ENCODE measurements around the gene TMEM134. TPM values are rescaled to one million over a fixed set of nuclear protein-coding genes. Genes with fewer than 3 reads are reported as not detected.

The TMEM134 gene
- total and polyA plus RNA-seq, 9 of the 15 experiments (the other 6 are each of a cell fraction or from before 2014, with no cell fraction given), result 0.63 to 48.4 (median 10.7) TPM

DNA sequence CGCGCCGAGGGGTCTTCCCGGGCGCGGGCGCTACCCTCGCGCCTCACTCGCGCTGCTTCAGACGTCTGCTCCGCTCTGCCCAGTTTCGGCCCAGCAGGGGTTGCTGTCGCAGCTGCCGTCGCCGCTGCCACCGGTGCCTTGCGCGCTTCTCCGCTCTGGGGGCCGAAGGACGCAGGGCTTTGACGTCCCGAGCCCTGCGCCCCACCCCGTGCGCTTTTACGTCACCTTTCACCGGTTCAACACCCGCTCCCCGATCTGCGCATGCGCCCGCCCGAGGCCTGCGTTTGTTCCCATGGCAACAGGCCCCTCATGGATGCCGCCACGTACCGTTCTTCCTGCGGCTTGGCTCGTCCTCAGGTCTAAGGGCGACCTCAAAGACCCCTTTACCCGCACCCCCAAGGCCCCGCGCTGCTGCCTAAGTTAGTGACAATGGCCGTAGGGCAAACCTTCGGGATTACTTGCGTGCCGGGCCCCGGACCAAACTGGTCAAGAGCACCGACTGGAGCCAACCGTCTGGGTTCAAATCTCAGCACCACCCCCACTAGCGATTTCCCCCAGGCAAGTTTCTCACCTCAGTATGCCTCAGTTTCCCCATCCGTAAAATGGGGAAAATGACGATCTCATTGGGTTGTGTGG is 39.6 kb upstream of the TMEM134 start (continued):
- TF ChIP-seq HNRNPLL (IDR thresholded peaks at IDR 0.05; ENCODE audit: low read depth, low read length, poor library complexity, severe bottlenecking), result no peak
- TF ChIP-seq CXXC5 (CRISPR knock-in tag; IDR thresholded peaks at IDR 0.05), result peak; percentile 80
- TF ChIP-seq GMEB1 (CRISPR knock-in tag; IDR thresholded peaks at IDR 0.05), result peak; percentile 86
- TF ChIP-seq SMAD4 (CRISPR knock-in tag; conservative IDR thresholded peaks at IDR 0.05), result no peak
- no peak for TF ChIP-seq SAFB2 (IDR thresholded peaks at IDR 0.05; ENCODE audit: borderline replicate concordance, low read depth, low read length, severe bottlenecking)
- no peak for TF ChIP-seq CBFA2T3 (IDR thresholded peaks at IDR 0.05)
- no peak for TF ChIP-seq SMARCB1 (IDR thresholded peaks at IDR 0.05; ENCODE audit: insufficient read length, low read depth)
- TF ChIP-seq, protein P1, sequence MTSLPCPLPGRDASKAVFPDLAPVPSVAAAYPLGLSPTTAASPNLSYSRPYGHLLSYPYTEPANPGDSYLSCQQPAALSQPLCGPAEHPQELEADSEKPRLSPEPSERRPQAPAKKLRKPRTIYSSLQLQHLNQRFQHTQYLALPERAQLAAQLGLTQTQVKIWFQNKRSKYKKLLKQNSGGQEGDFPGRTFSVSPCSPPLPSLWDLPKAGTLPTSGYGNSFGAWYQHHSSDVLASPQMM (CRISPR knock-in tag; IDR thresholded peaks at IDR 0.05), result no peak
- peak; percentile 60; the same call in 1 of the 2 replicates for TF ChIP-seq ETS1 (conservative IDR thresholded peaks at IDR 0.05; ENCODE audit: control insufficient read depth, low read depth, low read length)
- TF ChIP-seq, protein P2, sequence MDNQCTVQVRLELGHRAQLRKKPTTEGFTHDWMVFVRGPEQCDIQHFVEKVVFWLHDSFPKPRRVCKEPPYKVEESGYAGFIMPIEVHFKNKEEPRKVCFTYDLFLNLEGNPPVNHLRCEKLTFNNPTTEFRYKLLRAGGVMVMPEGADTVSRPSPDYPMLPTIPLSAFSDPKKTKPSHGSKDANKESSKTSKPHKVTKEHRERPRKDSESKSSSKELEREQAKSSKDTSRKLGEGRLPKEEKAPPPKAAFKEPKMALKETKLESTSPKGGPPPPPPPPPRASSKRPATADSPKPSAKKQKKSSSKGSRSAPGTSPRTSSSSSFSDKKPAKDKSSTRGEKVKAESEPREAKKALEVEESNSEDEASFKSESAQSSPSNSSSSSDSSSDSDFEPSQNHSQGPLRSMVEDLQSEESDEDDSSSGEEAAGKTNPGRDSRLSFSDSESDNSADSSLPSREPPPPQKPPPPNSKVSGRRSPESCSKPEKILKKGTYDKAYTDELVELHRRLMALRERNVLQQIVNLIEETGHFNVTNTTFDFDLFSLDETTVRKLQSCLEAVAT (IDR thresholded peaks at IDR 0.05), result no peak
- TF ChIP-seq AFF1 (IDR thresholded peaks at IDR 0.05; ENCODE audit: low read depth in 1 of 2, partially characterized antibody in 2 of 2), result no peak
- peak; percentile 97 for TF ChIP-seq CREB1 (IDR thresholded peaks at IDR 0.05)
- peak; percentile 98 for TF ChIP-seq CREB1 (CRISPR knock-in tag; IDR thresholded peaks at IDR 0.05)
- TF ChIP-seq KHSRP (IDR thresholded peaks at IDR 0.05), result peak; percentile 76
- no peak for TF ChIP-seq HINFP (tag; conservative IDR thresholded peaks at IDR 0.05; ENCODE audit: low read depth)
- no peak for TF ChIP-seq TGIF2 (CRISPR knock-in tag; IDR thresholded peaks at IDR 0.05)
- no peak for TF ChIP-seq RBM15 (IDR thresholded peaks at IDR 0.05; ENCODE audit: insufficient read depth, low read length)

Measured in K562 (cell line).